HG03025 (cell line): ENCODE results near the gene H2BK1.

ENCODE experiments used
- ATAC-seq: cut with Tn5 transposase; IDR thresholded peaks from one replicate; pipeline ENCODE4 v1.9.1; 2021; ENCODE audit warnings: mild to moderate bottlenecking, moderate library complexity; ENCODE audit not compliant: unreplicated experiment, low FRiP score

The H2BK1 gene

GRCh38 chr7:151179946-151180345 lies 30.3 kb downstream of the H2BK1 start:
- ATAC-seq, result no peak

DNA sequence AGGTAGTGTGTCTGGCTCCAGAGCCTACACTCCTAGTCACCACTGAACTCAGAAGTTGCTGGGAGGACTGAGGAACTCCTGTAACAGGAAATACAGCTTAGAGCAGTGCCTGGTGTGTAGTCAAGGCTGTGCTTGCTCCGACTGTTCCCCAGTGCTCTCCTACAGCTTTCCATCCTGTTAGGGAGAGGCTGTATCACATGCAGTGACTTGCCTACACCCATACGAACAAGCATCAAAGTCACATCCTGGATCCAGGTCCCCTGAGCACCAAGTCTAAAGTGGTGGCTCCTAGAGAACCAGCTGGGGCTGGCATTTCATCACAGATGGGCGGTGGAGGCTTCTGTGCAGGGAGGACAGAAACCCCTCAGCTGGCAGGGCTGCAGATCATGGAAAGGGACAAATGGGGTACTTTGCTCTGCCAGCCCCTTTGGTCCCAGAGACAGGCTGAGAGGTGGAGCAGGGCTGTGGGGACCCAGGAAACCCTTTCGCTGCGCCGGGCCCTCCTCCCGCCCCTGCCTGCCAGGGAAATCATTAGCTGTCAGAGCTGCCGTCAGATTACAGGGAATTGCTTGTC lies 30.9 kb downstream of the H2BK1 start:
- ATAC-seq, result no peak

DNA sequence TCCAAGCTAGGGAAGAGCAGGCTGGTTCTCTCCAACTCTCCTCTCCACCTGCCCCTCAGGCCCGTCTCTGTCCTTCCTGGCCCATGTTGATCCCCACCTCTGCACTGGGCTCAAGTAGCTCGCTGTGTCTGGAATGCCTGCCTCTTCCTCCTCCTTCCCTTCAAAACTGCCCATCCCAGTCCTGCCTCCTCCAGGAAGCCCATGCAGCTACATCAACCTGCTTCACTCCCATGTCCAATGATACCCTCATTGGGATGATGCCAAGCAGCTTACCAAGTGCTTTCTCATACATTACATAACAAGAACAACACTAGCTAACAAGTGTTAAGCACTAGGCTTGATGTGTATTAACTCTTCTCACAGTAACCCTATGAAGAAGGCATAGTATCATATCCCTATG lies 31.5 kb downstream of the H2BK1 start:
- no peak for ATAC-seq

DNA sequence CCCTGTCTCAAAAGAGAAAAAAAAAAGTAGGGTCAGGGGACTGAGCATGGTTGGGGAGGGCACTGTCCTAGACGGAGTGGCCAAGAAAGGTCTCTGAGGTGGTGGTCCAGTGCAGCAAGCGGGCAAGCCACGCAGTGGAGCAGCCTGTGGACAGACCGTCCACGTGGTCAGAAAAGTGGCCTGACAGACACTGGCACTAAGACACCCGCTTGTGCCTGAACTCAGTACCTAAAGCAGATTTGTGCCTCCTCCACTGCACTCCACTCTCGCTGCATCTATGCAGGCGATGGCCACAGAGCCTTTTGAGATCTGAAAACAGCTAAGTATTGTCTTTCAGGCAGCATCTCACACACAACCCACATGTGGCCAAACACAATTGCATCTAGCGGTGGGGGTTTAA lies 32.1 kb downstream of the H2BK1 start:
- ATAC-seq, result no peak

DNA sequence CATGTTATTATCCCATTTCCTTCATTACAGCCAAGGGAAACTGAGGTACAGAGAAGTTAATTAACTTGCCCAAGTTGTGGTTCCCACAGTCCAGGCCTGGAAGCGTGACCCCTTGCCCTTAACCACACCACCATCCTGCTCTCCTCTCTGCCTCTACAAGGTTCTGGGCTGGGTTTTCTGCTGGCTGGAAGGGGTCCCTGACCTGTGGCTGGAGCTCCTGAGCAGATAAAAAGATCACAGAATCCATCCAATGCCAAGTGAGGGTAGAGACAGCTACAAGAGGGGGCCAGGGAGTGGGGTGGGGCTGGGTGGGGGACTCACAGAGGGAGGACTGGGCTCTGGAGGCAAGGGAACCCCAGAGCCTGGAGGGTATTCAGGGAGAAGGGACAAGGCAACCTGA lies 33.0 kb downstream of the H2BK1 start:
- ATAC-seq, result no peak

- ATAC-seq, result no peak
Measured at GRCh38 chr7:151176401-151176800, 33.9 kb downstream of the H2BK1 start.

GRCh38 chr7:151175793-151176311 lies 34.4 kb downstream of the H2BK1 start:
- ATAC-seq, result no peak

DNA sequence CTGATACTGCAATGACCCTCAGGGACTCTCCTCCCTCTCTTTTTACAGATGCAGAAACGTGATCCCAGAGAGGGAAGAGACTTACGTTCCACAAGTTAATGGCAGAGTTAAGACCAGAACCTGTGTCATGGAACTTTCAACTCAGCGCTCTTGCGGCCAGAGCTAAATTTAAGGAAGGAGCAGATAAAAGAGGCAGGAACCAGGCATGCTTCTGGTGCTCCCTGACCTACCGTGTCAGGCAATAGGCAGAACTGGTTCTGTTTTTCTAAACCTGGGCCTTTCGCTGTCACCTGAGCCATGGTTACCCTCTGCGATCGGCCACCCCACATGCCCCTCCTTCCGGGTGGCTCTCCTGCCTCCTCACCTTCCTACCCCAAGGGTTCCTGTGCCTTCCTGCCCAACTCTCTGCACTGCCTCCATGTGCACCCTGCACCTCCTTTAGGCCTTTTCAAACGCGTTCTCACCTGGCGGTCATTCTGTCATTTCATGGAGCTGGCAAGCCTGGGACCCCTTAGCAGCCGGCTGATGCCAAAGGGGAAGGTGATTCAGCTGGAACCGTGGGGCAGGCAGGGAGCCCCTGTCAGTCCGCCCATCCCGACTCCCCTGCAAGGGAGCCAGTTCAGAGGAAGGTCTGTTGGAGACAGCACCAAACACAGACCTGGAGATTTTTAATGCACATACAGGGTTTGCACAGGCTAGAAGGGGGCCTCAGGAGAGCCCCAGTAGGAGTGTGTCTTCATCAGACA lies 35.1 kb downstream of the H2BK1 start:
- no peak for ATAC-seq

DNA sequence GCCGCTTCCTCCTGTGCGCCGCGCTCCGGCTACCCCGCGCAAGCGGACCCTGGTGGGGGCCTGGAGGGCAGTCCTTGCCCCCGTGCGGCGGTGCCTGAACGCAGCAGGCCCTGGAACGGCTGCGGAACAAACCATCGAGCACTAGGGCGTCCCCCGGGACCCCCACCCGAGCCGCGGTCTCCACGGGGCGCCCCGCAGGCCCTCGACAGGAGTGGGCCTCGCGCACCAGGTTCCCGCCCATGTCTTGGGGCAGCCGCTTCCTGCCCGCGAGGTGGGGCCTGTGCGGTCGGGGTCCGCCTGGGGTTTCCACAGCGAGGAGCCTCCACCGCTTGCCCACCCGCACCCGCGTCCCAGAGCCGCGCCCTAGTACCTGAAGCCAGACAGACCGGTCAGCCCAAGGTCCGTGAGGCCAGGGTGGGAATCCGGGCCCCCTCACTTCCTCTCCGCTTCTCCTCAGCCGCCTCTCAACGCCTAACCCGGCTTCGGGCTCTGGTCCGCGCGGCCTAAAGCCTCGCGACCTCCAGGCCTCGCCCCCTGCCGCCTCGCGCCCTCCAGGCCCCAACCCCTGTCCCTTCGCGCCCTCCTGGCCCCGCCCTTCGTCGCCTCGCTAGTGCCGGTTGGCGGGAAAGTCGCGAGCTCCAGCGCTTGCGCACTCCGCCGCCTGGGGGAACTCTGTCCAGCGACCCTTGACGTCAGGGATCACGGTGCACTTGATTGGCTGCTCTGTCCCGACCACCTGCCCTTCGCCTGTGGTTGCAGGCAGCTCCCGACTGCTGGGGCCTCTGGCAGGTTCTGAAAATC lies 35.8 kb downstream of the H2BK1 start:
- no peak for ATAC-seq

DNA sequence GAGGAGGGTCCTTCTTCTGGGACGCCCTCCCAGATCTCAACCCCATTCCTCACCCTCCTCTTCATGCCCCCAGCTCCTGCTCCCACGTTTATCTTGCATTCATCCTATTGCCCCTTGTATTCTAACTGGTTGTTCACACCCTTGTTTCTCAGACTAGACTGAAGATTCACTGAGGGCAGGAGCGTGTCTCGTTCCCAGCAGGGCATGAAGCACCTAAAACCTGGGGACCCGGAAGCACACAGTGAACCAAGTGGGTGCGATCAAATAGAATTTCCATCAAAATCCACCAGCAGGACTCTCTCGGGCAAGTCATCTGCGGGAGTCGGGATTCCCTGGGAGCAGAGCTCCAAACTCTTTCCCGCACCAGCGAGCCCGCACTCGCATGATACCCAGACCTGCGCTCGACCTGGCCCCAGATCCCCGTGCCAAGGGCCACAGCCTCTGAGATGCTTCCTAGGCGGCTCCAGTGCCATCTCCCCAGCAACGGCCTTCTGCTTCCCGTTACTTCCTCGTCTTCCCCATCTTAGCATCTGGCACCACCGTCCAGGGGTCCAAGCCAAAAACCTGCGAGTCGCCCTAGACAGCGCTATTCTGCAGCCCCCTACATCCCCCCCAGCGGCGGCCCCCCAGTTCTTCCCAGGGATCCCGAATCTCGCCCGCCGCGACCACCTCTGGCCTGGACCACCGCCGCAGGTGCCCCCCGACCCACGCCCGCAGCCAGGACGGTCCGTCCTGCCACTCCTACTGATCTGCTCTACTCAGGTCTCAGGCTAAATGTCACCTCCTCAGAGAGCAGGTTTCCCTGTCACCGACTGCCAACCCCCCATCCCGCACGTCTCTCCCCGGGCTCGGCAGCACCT lies 36.7 kb downstream of the H2BK1 start:
- ATAC-seq, result no peak

- no peak for ATAC-seq
Measured at GRCh38 chr7:151172273-151173141, 37.8 kb downstream of the H2BK1 start.

GRCh38 chr7:151168787-151169162 lies 41.5 kb downstream of the H2BK1 start:
- ATAC-seq, result no peak

GRCh38 chr7:151168003-151168786 lies 42.1 kb downstream of the H2BK1 start:
- no peak for ATAC-seq

DNA sequence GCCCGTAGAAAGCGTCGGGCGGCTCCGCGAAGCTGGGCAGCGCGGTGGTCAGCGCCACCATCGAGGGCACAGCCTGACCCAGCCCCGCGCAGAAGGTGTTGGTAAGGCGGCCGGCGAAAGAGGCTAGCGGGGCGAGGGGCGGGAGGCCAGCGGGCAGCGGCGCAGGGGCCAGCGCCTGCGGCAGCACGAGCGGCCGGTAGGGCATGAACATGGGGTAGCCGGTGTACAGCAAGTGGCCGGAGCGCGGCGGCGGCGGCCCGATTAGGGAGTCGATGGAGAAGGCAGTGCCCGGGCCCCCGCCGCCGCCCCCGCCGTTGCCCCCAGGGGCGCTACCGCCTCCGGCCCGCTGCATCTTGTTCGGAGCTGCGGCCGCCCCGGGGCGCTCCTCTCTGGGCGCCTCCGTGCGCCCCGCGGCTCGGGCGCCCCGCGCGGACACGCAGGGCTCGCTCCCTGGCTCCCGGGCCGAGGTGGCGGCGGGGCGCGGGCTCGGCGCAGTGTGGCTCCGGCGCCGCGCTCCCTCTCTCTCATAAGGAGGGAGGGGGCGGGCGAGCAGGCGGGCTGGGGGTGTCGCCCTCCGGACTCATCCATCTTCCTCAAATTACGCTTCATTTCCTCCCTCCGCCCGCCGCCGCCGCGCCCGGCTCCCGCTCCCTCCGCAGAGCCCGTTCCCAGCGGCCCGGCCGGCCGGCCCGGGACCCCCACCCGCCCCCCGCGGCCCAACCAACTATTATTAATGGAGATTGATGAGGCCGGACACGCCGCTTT lies 42.9 kb downstream of the H2BK1 start, which contains the start of gene GBX1:
TSS of gene GBX1 (minus strand) at position 498 of the 765 bp plus-strand sequence. CDS start at position 352, 146 bp downstream.
- ATAC-seq, result no peak

- ATAC-seq, result no peak
Measured at GRCh38 chr7:151166629-151167196, 43.6 kb downstream of the H2BK1 start.

DNA sequence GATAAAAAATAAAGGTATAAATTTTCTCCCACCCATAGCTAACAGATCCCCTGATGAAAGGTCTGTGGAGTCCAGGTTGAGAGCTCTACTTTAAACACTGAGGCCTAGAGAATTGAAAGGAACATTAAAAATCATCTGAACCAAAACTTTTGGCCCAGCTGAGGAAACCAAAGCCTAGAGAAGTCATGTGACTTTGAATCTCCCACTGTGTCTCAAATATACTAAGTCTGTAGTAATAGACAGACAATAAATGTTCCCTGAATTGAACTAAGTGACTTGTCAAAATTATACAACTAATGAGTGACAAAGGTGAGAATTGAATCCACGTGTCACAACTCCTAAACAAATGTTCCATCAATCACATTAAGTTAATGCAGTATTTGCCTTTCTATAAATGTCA lies 48.5 kb downstream of the H2BK1 start:
- no peak for ATAC-seq
